Measurements from ENCODE around the gene ALKAL2. TPM values are rescaled to one million over a fixed set of nuclear protein-coding genes. Genes with fewer than 3 reads are reported as not detected.

Gene ALKAL2
- total RNA-seq, 1 experiment from 2014 or later, result not detected

DNA sequence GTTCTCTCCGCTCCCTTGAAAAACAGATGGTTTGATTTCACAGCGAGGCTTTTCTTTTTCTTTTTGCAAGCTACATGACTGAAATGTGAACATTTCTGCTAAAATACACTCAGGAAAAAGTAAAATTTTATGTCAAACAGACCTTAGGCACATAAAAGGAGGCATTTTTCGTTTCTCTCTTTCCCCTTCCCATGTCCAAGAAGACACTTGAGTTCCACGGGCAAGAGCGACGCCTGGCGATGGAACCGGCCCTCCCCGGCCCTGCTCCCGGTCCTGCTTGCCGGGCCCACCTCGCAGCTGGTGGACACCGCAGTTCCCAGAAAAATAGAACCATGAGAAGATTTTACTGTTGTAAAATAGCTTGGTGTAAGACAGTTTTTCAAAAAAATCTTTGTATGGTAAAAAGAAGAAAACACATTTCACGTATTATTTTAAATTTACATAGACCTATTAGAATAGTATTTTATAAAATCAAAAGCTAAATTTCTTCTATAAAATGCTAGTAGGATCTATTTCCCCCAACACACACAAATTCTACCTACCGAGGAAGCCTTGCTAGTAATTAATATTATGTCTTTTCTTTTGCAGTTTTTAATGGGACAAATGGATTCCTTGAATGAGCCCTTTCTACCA is 2.3 kb upstream of the ALKAL2 start:
- peak; percentile 51 for DNase-seq (ENCODE audit: low read depth)

DNA sequence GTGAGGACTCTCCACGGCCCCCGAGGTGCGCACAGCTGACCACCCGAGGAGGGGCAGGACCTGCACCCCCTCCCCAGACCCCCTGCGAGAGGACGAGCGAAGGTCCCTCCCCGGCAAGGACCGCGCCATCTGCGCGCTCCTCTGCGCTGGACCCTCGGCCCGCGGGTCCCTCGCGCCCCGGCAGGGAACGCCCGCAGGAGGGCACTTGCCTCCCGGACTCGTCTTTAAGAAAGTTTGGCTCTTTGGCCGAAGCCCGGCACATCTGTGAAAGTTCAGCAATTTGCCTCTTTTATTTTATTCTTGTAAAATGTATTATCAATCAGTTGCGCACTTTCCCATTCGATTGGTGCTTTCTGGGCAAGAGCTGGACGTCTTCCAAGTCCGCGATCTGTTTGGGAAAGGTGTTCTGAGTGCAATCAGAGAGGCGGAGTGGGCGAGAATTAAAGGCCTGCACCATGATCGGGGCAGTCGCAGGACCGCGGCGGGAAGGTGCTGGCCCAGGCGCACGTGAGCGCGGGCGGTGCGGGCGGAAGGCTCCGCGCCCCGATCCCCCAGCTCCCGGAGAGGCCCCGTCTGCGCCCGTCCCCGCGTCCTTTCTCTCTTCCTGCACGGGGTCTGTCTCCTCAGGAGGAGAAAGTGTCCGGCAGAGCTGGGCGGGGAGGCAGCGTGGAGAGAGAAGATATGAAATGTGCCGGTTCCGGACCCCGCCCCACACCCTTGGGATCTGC is 1.6 kb upstream of the ALKAL2 start:
- no peak for DNase-seq (ENCODE audit: low read depth)

DNA sequence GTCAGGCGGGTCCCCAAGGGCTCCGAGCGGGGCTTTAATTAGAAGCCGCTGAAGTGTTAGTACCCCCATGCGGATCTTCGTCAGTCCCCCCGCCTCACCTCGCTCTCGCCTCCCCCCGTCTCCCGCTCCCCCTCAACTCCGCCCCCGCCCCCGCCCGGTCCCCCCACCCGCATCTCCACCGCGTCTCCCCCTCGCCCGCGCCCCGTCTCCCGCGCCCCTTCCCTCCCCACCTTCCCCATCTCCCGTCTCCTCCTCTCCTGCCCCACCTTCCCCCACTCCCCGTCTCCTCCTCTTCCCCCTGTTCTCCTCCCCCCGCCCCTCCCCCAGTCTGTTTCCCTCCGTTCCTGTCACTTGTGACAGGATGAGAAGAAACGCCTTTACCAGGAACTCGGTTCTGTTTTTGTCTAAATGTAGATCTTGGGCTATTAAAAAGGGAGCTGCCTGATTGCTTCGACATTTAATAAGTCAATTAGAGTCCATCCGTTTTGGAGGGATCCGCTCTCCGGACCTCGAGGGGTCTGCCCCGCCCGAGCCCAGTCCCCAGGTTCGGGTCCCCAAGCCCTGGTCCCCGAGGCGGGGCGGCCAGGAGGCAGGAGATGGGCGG is 969 bp upstream of the ALKAL2 start:
- DNase-seq (ENCODE audit: low read depth), result no peak

DNA sequence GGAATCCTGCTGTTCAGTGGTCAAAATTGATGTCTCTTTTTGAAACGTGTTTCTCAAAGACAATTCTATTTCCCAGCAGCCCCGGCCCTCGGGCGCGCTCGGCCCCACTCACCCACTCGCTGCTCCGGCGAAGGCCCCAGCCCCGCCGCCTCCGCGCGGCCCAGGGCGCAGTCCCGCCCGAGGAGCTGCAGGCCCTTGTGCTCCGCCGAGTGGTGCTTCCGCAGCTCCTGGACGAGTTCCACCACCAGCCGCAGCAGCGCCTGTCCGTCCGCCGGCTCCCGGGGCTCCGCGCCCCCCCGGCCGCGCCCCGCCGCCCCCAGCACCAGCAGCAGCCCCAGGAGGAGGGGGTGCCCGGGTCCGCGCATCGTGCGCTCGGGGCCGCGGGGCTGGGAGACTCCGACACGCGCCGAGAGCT is 413 bp downstream of the ALKAL2 start:
- DNase-seq (ENCODE audit: low read depth), result no peak

DNA sequence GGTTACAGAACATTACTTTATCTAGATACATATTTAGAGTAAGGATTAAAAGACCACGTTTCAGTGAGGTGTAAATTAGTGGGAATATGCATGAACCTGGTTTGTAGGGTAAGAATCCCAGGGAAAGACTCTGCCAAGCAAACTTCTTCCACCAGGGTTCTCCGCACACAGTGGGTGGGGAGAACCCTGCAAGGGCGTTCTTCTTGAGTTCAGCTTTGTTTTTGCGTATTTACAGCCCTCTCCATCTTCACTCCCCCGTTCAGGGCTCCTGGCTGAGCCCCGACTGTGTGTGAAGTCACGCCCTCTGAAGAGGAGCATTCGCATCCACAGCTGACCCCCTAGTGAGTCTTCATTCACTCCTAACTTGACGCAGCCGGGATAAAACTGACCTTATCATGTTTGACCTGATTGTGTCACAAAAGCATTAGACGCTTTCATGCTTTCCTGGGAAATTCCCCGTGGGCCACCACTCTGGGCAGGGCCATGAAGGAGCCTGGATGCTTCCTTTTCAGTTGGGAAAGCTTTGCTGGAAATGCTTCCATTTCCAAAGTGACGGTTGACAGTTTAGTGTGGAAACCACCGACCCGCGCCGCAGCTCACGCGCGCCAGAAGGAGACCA is 1.0 kb downstream of the ALKAL2 start:
- DNase-seq (ENCODE audit: low read depth), result no peak

DNA sequence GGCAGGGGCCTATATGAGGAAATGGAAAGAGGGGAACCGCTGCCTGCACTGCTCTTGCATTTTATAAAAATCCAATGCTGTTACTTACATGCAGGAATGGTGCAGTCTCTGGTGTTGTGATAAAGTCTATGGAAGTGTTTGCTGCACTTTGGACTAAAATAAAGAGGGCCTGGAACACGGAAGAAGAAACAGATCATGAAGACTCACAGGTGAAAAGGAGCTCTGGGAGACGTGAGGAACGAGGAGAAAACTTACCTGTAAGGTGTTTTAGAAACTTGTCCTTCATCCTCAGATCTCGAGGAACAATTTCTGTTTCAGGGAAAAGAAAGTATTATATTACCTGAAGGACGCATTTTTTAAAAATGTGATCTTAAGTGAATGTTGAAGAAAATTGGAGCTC is 1.9 kb downstream of the ALKAL2 start:
- DNase-seq (ENCODE audit: low read depth), result no peak

DNA sequence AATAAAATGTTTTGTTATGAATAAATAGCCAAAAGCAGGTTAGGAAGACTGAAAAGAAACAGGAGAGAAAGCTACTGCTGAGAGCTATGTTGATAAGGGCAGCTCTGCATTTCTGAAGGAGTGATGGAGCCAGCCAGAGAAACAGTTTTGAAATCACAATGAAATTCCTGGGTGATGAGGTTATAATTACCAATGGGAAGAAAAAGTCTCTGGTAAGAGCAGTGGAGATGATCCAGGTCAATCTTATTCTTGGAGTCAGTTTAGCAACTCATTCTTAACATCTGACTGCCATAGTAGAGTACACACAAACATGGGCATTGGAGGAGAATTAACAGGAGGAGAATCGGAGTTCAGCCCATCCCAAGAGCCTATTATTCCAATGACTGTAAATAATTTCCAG is 2.4 kb downstream of the ALKAL2 start:
- DNase-seq (ENCODE audit: low read depth), result peak; percentile 23

DNA sequence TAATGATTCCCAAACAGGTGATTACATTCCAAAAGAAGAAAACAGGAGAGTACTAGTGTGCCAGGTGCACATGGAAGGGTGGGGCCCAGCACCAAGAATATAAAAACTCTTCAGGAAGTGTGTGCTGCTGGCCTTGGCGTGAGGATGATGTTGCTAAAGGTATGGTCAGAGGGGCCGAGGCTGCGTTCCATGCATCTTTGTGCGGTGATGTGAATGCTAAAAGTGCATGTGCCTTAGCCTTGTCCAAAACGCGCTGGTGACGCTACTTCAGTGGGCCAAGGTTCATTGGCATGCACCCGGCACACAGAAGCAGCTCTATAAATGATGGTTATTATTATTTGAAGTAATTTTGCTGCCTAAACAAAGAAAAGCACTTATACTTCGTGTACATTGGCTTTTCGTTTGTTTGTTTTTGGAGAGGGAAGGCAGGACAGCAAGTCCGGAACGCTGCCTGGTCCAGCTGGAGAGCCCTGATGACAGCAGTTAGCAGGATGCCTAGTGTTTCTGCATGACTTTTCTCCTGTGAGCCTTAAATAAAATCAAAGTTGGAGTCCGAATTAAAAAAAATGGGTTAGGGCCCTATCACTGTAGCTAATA is 2.9 kb downstream of the ALKAL2 start:
- no peak for DNase-seq (ENCODE audit: low read depth)

DNA sequence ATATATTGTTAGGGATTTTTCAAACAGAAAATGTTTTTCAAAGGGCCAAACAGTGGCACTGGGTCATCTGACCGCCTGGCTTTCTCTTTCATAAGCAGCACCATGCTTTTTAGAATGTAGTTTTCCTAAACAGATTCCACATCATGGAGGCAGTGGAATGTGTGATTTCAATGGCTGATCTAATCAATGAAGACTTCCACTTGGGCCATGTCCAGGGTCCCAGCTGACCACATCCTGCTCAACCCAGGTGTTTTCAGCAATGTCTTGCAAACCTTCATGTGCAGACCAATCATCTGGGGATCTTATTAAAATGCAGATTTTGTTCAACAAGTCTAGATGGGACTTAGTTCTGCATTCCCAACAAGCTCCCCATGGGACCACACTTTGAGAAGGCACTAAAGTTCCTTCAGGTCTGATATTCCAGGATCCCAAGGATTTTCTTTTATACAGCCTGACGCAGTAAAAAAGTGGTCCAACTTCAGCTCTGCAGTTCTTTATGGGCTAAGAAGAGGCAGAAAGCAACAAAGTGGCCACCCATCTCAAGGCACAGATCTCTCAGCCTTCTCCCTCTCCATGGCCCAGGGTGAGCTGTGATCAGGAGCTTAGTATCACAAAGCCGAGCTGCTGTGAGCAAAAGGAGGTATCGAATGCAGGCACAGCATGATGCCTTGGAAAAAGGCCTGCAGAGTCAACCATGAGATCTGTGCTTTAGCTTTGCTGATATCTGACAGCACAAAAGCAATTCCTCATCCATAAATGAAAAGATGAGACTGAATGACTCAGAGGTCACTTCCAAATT is 3.7 kb downstream of the ALKAL2 start:
- DNase-seq (ENCODE audit: low read depth), result no peak

DNA sequence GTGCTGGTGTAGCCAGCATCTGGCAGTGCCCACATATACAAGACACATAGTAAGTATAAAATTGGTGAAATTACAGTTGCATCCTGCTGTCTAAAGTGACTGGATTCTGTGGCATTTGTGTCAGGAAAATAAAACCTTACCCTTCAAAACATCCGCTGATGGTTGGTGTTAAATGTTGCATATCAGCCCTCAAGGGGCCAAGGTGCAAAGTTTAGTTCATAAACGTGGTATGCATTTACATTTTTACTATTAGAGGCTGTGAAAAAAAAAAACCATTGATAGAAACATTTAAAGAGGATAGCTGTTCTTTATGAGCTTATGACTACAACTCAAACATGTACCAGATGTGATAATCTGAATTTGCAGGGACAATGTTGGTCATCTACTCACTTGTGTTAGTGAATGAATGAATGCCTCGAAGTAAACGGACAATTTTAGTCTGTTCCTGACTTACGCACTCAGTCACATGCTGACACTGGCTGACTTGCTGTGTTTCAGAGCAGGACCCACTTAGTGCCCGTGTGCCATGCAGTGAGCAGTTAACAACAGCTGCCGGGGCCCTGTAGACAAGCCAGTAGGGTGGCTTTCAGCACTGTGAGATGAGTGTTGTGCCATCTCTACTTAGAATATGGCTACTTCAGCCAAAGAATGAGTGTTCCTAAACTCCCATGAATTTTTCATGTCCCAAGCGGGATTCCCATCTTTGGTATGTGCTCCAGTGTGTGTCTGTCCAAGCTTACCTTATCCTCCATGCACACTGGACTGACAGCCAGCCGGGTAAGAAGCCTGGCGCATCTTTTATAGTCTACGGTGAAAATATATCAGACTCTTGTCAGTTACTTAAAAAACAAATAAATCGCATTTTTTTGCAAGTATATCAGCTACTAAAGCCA is 5.3 kb downstream of the ALKAL2 start:
- no peak for DNase-seq (ENCODE audit: low read depth)

DNA sequence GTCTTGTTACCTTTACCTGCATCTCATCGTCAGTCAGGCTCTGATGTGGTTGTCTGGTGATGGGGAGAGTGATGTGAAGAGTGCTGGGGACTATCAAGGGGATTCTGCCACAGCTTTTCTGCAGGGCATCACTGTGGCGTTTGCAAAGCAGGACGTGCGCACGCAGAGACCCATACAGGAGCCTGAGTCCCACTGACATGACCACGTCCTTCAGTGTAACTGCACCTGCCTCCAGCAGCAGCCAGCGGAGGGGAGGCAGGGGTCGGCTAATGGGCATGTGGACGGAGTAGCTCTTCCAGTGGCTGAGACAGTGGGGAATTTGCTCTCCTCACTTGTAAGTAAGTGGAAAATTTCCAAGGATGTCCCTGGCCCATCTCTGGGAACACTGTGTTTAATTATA is 6.5 kb downstream of the ALKAL2 start:
- no peak for DNase-seq (ENCODE audit: low read depth)

DNA sequence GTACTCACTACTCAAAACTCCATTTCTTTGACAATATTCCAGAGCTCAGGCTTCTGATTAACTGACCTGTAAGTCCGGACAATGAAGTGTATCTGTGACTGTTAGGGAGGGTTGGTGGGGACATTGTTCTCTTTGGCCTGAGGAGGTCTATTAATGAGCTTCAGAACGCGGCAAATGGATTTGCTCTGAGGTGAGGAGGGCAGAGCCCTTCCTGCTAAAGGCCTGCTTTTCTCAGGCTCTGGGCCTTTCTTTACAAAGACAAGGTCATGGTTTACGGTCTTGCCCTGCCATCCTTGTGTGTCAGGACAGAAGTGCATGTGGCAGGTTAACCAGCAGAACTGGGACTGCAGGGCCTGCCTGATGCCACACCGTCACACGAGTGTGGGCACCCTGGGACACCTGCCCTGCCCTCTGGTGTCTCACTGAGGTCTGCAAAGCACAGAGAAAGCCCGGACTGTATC is 7.2 kb downstream of the ALKAL2 start:
- DNase-seq (ENCODE audit: low read depth), result no peak

DNA sequence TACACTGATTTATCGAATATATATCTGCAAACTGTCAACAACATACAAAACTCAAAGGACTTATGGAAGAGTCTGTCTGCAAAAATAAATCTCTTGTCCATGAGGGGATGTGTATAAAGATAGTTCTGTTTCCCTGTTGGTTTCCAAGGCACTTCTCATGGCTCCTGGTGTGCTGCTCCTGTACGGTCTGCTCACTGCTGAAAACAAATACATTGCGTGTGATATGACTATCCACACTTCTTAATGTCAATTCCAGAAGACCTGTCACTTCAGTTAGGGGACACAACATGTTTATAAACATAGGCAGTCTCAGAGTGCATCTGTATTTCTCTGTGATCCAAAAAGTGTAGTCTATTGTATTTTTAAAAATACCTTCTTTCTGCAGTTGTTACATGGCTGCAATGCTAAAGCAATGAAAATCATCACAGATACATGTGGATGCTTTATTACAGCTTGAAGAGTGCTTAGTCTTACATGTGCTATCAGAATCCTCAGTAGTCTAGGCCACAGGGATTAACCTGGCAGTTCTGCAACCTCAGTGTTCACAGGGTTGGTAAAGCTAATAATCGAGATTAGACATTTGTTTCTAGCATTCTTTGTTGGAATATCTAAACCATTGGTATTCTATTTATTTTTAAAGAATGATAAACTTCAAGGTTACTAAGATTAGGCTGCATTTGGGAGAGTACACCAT is 7.8 kb downstream of the ALKAL2 start:
- DNase-seq (ENCODE audit: low read depth), result no peak

DNA sequence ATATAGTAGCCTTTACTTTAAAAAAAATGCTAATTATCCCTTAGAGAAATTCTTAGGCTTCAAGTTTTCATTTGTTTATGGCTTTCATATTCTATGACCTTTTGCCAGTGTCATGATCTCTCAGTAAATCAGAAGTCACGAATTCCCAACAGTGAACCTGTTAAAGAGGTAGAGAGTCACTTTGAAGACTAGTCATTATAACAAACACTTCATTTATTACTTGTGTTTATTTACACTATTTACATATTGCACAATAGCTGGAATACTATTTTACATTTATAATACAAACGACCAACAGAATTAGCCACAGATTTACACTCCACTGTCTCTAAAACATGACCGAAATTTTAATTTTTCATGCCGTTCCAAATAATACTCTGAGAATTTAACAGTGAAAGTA is 8.5 kb downstream of the ALKAL2 start:
- DNase-seq (ENCODE audit: low read depth), result no peak

DNA sequence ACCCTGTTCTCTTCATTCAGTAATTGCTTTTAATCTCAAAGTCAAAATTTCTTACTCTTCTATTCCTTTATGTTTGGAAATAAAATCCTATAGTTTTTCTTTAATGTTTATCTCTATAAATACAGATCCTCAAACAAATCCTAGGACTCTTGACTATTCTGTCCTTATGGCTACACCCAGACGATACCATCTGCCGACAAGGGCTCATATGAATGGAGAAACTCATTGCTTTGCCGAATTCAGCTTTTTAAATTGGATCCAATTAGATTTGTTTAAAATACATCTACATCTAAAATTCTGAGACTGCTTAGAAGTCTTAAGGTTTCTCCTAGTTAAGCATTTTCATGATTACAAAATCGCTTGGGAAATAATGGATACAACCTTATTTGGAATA is 9.0 kb downstream of the ALKAL2 start:
- DNase-seq (ENCODE audit: low read depth), result no peak

DNA sequence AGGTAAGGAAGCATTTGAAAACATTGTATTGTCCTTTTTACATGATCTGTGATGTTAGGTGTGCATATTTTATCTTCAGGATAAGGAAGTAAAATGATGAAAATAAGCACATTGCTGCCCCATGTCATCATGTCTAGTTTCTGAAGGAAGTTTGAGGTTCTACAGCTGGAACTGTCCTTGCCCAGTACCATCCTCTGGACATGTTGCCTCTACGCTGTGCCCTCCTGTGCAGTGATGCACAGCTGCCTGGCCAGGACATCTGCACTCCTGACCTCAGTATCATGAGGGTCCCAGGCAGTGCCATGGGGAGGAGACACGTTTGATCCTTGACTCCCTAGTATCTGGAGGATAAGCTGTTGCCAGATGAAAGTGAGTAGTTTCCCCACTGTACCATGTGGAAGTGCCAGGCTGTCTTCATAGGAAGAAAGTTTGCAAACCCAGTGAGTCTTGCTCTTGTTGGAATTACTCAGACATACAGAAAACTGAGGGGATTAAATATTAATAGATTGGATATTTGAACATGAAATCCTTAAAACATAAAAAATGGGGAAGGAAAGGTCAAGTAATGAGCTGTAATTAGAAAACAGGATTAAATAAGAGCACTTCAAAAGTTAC is 9.5 kb downstream of the ALKAL2 start:
- DNase-seq (ENCODE audit: low read depth), result no peak

DNA sequence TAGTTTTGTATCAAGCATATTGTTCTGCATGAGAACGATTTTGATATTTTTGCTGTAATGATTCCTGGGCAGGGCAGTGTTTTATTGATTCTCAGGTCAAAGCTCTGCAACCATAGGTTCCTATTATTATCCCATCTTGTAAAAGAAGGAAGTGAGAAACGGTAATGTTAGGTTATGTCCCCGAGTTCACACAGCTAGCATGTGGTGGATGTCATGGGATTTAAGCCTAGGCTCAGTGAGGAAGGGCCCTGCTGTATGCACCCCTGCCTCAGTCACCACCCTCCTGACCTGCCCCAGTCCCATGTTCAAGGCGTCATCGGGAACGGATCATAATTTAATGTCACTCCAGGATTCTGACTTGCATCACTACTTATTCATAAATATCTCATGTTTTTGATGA is 12.4 kb downstream of the ALKAL2 start:
- DNase-seq (ENCODE audit: low read depth), result no peak

DNA sequence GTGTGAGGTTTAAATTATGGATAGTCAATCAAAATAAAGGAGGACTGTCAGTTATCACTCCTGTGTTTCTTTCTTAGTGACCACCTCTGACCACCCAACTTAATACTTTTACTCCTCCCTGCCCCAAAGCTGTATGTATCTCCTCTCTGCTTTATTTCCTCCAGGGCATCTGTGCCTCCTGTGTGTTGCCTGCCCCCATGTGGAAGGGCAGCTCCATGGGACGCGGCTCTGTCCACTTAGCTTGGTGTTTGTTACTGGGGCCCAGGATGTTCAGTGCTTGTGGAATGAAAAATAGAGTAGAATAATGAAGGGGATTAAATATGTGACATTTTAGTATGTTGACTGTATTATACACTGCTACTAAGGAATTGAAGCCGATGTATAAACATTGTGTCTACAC is 13.4 kb downstream of the ALKAL2 start:
- no peak for DNase-seq (ENCODE audit: low read depth)

DNA sequence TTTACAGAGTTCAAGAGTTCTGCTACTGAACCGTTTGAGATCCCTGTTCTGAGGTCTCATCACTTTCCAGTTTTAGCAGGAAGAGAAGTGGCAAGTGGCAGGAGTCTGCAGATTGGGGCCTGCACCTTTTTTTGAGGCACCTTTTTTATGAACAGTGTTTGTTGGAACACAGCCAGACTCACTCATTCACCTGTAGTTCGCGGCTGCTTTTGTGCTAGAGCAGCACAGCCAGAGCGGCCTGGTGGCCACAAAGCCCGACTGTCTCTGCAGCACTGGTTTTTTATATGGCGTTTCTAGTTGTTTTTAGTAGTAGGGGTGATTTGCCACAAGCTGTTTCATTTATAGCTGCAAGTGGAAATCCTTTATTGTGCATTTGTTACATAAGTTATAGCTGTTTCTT is 14.6 kb downstream of the ALKAL2 start:
- no peak for DNase-seq (ENCODE audit: low read depth)
